Measurements from ENCODE around the gene TMEM258. TPM values are rescaled to one million over a fixed set of nuclear protein-coding genes. Genes with fewer than 3 reads are reported as not detected.

TMEM258 gene
- total and polyA plus RNA-seq, 9 of the 15 experiments (the other 6 are each of a cell fraction or from before 2014, with no cell fraction given) = 97.2 to 856 (median 231) TPM

DNA sequence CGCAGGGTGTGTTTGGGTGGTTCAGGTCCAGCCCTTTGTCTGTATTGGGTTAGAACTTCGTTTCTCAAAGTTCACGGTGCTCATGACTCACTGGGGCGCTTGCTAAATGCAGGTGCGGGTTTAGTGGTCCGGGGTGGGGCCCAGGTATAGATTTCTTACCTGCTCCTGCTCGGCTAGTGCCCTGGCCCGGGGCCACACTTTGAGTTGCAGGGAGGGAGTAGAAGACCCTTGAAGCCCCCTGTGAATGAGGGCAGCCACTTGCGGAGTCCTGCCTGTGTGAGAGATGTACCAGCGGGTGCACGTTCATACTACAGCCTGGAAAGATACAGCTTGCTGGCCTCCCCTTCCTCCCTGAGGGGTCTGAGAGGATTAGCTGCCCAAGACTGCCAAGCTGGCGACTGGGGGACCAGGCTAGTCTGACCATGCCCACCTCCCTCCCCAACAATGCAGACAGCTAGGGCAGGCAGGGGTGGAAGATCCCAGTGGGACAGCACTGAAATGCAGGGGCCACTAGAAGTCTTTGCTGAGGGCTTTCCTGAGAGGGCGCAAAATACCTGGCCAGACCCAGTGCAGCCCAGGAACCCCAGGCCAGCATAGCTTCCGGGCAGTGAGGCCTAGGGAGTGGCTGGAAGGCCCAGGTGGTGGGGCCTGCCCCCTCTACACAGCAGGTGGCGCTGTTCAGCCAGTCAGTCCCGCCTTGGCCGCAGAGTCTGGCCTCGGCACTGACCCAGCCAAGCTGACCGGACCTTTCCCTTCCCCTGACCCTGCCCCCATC is 45.0 kb downstream of the TMEM258 start (continued):
- TF ChIP-seq THAP12 (CRISPR knock-in tag; IDR thresholded peaks at IDR 0.05) (no peak), THRAP3 (IDR thresholded peaks at IDR 0.05; ENCODE audit: borderline replicate concordance) (no peak), TBP (optimal IDR thresholded peaks at IDR 0.05; ENCODE audit: low read depth, low read length) (no peak), IRF1 (CRISPR knock-in tag; IDR thresholded peaks at IDR 0.05; ENCODE audit: borderline replicate concordance) (no peak), GTF2A2 (tag; IDR thresholded peaks at IDR 0.05) (no peak), POLR3G (IDR thresholded peaks at IDR 0.05; ENCODE audit: extremely low read depth, insufficient read length, insufficient replicate concordance) (no peak), SIN3B (IDR thresholded peaks at IDR 0.05; ENCODE audit: low read depth) (peak; percentile 31; the same call in 1 of the 2 replicates), ZBTB17 (CRISPR knock-in tag; IDR thresholded peaks at IDR 0.05) (0 out of 2 replicates have a peak, but pooled peaks have one; percentile 35), RFX7 (CRISPR knock-in tag; IDR thresholded peaks at IDR 0.05) (no peak), ZNF311 (CRISPR knock-in tag; IDR thresholded peaks at IDR 0.05) (no peak), GATAD2A (IDR thresholded peaks at IDR 0.05) (0 out of 2 replicates have a peak, but pooled peaks have one; percentile 44), CXXC5 (CRISPR knock-in tag; IDR thresholded peaks at IDR 0.05) (0 out of 2 replicates have a peak, but pooled peaks have one; percentile 27), MBD2 (IDR thresholded peaks at IDR 0.05; ENCODE audit: borderline replicate concordance, low read depth) (no peak), HNRNPH1 (optimal IDR thresholded peaks at IDR 0.05; ENCODE audit: low read depth, low read length) (no peak), PHF8 (IDR thresholded peaks at IDR 0.05; ENCODE audit: borderline replicate concordance, low read length) (peak; percentile 15; the same call in 1 of the 2 replicates), XRCC4 (IDR thresholded peaks at IDR 0.05; ENCODE audit: extremely low read depth, insufficient read depth, insufficient read length) (no peak), CREM (IDR thresholded peaks at IDR 0.05; ENCODE audit: low read depth) (peak; percentile 49), MXI1 (IDR thresholded peaks at IDR 0.05; ENCODE audit: low read depth, low read length) (no peak), FIP1L1 (IDR thresholded peaks at IDR 0.05; ENCODE audit: low read depth, low read length, poor library complexity, severe bottlenecking) (no peak), MAFK (IDR thresholded peaks at IDR 0.05; ENCODE audit: low read length) (no peak), ZBTB43 (CRISPR knock-in tag; IDR thresholded peaks at IDR 0.05) (no peak)
- TF ChIP-seq, protein P1, sequence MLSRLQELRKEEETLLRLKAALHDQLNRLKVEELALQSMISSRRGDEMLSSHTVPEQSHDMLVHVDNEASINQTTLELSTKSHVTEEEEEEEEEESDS (CRISPR knock-in tag; IDR thresholded peaks at IDR 0.05) = no peak
- TF ChIP-seq, protein P2, sequence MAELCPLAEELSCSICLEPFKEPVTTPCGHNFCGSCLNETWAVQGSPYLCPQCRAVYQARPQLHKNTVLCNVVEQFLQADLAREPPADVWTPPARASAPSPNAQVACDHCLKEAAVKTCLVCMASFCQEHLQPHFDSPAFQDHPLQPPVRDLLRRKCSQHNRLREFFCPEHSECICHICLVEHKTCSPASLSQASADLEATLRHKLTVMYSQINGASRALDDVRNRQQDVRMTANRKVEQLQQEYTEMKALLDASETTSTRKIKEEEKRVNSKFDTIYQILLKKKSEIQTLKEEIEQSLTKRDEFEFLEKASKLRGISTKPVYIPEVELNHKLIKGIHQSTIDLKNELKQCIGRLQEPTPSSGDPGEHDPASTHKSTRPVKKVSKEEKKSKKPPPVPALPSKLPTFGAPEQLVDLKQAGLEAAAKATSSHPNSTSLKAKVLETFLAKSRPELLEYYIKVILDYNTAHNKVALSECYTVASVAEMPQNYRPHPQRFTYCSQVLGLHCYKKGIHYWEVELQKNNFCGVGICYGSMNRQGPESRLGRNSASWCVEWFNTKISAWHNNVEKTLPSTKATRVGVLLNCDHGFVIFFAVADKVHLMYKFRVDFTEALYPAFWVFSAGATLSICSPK (IDR thresholded peaks at IDR 0.05; ENCODE audit: borderline replicate concordance) = no peak

Data from K562 (cell line).